Inflammatory macrophage treated with lipopolysaccharide for 1 hour (primary cell): ENCODE measurements around the gene PDK1.

Experiments used
- DNase-seq, 2 donors: peaks; one replicate each; pipeline ENCODE4 v3.0.0-alpha.2; 2020 to 2022

The PDK1 gene

GRCh38 chr2:172655091-172655837 lies 99.4 kb downstream of the PDK1 start:
- no peak for DNase-seq

- DNase-seq: no peak
Measured at GRCh38 chr2:172655838-172656573, 100.1 kb downstream of the PDK1 start.
